GF-D8 (cell line): ENCODE results near the gene TIMM21.

Experiments
- DNase-seq: peaks from one replicate; lab custom pipeline; 2025; lab: John Stamatoyannopoulos, UW

Gene TIMM21

GRCh38 chr18:74191577-74191976, 43.3 kb downstream of the TIMM21 start:
- no peak for DNase-seq

GRCh38 chr18:74194691-74195090, 46.4 kb downstream of the TIMM21 start:
- DNase-seq, result no peak

DNA sequence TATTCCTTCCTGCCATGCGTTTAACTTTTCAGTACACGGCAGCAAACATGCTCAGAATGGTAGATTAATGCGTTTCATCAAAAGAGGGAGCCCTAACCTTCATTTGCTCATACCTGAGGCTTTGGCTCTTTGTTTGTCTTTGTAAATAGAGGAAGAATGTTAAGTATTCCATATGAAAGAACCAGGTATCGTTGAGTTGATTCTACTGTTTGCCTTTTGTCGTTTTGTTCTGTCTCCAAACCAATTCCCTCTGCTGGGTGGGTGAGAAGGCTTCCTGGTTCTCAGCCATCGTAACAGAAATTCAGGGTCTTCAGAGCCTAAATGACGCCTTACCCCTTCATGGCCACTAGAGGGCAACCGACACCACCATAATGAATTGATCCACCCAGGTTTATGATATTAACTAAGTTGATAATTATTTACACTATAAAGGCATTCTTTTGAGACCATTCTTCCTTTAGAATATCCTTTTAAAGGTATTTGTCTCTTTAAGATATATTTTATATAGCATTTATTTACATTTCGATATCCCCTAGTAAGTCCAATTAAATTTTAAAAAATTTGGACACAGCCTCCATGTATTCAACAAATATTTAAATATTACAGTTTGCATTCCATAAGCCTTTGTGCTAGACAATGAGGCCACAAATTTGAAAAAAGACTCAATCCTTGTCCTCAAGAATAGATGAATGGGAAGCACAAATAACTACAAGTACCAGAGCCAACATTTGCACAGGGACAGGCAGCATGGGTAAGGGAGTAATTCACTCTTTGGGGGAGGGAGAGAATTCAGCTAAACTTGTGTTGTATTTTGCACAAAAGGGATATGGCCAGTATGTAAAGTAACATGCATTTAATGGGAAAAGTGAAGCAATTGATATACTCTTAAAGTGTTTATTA, 48.1 kb downstream of the TIMM21 start:
- DNase-seq, result peak; percentile 51

DNA sequence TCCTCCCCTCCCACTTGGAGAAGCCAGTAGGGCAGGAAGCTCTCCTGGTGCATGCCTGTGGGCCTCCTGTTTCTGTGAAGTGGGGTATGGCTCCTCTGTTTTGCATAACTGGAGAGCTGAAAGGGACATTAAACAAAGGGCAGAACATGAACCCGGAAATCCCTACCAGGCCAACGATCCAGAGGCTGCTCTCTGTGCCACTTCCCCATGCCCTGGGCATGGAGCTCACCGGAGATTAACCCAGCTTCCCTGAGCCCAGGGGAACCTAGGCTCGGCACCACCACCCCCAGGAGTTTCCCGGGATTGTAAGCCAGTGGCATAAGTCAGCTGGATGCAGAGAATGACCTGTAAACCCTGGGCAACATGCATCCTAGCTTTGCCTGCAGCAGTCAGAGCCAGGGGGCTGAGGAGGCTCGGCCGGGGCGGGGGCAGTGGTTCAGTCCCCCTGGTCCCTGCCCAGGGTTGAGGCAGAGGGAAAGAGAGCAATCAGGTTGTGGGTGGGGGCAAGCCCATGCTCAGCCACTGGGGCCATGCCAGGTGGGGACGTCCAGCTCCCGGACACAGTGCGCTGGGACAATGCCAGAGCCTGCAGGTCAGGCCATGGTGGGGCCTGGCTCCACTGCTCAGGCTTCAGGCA, 49.5 kb downstream of the TIMM21 start:
- DNase-seq, result no peak

DNA sequence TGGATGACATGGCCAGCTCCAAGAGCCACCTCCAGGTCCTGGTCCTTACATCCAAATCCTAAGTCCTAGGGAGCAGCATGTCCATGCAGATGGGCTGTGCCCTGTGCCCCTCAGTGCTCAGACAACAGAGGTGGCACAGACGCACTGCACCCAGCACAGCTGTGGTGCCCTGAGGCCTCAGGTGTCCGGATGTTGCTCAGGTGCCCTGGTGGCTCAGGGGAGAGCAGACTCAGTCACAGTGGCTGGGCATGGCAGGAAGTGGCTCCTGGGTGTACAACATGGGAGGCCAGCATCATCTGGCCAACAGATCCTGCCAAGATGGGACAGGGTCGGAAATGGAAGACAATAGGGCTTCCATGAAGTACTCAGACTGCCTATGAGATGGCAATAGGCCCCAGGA, 50.1 kb downstream of the TIMM21 start:
- no peak for DNase-seq

DNA sequence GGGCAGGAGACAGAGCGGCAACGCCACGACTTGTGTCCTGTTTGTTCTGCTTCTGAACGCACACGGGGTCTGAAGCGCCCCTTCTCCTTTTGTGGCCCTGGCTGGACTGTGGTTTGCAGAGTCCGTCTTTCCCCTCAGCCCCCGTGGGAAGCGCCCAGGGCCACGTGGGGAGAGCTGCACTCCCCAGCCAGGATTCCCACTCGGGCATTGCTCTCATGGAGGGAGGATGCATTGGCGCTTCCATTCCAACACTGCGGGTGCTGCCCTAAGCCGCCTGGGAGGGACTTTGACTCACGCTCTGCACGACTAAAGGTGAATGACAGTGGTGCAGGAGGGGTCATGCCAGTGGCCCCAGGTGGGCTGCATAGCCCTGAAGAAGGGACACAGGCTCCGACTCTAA, 52.5 kb downstream of the TIMM21 start:
- no peak for DNase-seq

DNA sequence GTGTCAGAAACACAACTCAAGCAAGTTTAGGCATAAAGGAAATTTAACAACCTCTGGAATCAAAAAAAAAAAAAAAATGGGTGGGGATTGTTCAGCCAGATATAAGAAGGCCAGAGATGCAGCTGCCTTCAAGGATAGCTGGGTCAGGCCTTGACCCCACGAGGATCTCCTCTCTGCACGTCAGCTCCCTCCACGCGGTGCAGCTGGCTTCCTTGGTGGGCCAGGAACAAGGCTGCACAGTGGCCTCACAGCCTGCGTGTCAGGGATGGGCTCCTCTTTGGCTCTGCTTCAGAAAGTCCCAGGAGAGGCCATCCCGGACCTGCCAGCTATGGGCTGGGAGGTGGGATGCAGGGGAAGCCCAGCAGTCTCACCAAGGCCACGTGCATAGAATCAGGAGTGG, 55.5 kb downstream of the TIMM21 start:
- no peak for DNase-seq

DNA sequence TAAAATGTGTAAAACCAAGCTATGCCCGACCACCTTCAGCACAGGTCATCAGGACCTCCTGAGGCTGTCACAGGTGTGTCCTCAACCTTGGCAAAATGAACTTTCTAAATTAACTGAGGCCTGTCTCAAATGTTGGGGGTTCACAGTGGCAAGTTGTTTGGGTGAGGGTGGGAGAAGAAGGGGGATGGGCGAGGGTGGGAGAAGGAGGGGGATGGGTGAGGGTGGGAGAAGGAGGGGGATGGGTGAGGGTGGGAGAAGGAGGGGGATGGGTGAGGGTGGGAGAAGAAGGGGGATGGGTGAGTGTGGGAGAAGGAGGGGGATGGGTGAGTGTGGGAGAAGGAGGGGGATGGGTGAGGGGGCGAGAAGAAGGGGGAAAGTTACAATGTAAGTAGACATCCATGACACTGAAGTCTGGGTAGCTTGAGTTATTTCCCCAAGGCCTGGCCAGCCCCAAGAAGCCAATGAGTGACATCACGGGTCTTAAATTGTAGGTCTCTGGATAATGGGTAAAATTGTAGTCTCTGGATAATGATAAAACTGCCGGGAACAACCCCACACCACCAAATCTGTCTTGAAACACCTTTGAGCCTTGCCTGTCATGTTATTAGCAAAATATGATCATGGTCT, 56.3 kb downstream of the TIMM21 start:
- no peak for DNase-seq
